Measurements from ENCODE around the gene SH3BP1. TPM values are rescaled to one million over a fixed set of nuclear protein-coding genes. Genes with fewer than 3 reads are reported as not detected.

The SH3BP1 gene
- total RNA-seq, 1 donor, result 4.7 TPM

GRCh38 chr22:37624017-37624365 lies 15.5 kb upstream of the SH3BP1 start:
- no peaks in the 10 kb centered on the region for H3K4me1 ChIP-seq (ENCODE audit: insufficient read depth, low read length)
- TF ChIP-seq, protein P1, sequence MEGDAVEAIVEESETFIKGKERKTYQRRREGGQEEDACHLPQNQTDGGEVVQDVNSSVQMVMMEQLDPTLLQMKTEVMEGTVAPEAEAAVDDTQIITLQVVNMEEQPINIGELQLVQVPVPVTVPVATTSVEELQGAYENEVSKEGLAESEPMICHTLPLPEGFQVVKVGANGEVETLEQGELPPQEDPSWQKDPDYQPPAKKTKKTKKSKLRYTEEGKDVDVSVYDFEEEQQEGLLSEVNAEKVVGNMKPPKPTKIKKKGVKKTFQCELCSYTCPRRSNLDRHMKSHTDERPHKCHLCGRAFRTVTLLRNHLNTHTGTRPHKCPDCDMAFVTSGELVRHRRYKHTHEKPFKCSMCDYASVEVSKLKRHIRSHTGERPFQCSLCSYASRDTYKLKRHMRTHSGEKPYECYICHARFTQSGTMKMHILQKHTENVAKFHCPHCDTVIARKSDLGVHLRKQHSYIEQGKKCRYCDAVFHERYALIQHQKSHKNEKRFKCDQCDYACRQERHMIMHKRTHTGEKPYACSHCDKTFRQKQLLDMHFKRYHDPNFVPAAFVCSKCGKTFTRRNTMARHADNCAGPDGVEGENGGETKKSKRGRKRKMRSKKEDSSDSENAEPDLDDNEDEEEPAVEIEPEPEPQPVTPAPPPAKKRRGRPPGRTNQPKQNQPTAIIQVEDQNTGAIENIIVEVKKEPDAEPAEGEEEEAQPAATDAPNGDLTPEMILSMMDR (IDR thresholded peaks at IDR 0.05; ENCODE audit: extremely low read depth, low read depth, low read length), result no peak
- no peaks in the 10 kb centered on the region for H3K79me2 ChIP-seq (ENCODE audit: insufficient read depth, low read length)
- DNase-seq (ENCODE audit: insufficient read length, low spot score, missing footprints), result no peak
- H3K36me3 ChIP-seq (ENCODE audit: insufficient read depth, low read length), result peaks cover 38% of the 10 kb centered on the region
- no peaks in the 10 kb centered on the region for H3K27me3 ChIP-seq (ENCODE audit: insufficient read depth, low read length)
- H3K27ac ChIP-seq (ENCODE audit: low read depth, low read length), result no peak overlapping the region
- H2AFZ ChIP-seq (ENCODE audit: low read length), result no peak overlapping the region
- no peak overlapping the region for H3K4me2 ChIP-seq (ENCODE audit: insufficient read depth, low read length)
- H3K4me3 ChIP-seq (ENCODE audit: insufficient read depth, low read length), result no peak overlapping the region
- peaks cover 4% of the 10 kb centered on the region for H4K20me1 ChIP-seq (ENCODE audit: insufficient read depth, low read length)
- H3K9me3 ChIP-seq (ENCODE audit: low read depth, low read length), result no peaks in the 10 kb centered on the region

DNA sequence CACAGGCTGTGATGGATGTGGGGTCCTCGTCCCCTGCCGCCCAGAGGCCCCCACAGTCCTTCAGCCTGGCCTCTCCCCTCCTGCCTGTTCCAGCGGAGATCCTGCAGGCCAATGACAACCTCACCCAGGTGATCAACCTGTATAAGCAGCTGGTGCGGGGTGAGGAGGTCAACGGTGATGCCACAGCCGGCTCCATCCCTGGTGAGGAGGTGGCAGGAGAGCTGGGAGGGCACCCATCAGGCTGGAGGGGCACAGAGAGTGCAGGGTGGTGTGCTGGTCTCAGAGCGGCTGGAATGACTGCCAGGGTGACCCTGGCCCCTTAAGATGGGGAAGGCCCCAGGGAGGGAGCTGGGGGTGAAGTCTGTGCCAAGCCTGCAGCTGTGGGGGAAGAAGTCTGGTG lies 14.6 kb upstream of the SH3BP1 start:
- no peak for DNase-seq (ENCODE audit: insufficient read length, low spot score, missing footprints)
- no peaks in the 10 kb centered on the region for H3K9me3 ChIP-seq (ENCODE audit: low read depth, low read length)
- no peaks in the 10 kb centered on the region for H3K4me1 ChIP-seq (ENCODE audit: insufficient read depth, low read length)
- H2AFZ ChIP-seq (ENCODE audit: low read length), result no peak overlapping the region
- no peaks in the 10 kb centered on the region for H3K79me2 ChIP-seq (ENCODE audit: insufficient read depth, low read length)
- H3K27me3 ChIP-seq (ENCODE audit: insufficient read depth, low read length), result no peaks in the 10 kb centered on the region
- TF ChIP-seq, protein P1 (IDR thresholded peaks at IDR 0.05; ENCODE audit: extremely low read depth, low read depth, low read length), result no peak
- no peak overlapping the region for H3K27ac ChIP-seq (ENCODE audit: low read depth, low read length)
- peaks cover 38% of the 10 kb centered on the region for H3K36me3 ChIP-seq (ENCODE audit: insufficient read depth, low read length)
- H4K20me1 ChIP-seq (ENCODE audit: insufficient read depth, low read length), result peaks cover 4% of the 10 kb centered on the region
- no peak overlapping the region for H3K4me3 ChIP-seq (ENCODE audit: insufficient read depth, low read length)
- H3K4me2 ChIP-seq (ENCODE audit: insufficient read depth, low read length), result no peak overlapping the region

DNA sequence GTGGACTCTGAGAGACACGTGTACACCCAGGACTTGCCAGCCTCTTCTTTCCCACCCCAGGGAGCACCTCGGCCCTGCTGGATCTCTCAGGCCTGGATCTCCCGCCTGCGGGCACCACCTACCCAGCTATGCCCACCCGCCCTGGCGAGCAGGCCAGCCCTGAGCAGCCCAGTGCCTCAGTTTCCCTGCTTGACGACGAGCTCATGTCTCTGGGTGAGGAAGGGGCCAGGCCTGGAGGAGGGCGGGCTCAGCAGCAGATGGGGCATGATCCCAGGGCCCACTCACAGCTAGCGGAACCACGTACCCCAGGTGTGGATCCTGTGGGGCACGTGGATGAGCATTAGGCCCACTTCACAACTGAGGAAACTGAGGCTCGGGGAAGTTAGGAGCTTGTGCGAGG lies 13.7 kb upstream of the SH3BP1 start:
- no peak overlapping the region for H2AFZ ChIP-seq (ENCODE audit: low read length)
- no peaks in the 10 kb centered on the region for H3K9me3 ChIP-seq (ENCODE audit: low read depth, low read length)
- H3K4me2 ChIP-seq (ENCODE audit: insufficient read depth, low read length), result no peak overlapping the region

GRCh38 chr22:37626144-37626543 lies 13.3 kb upstream of the SH3BP1 start:
- peaks cover 34% of the 10 kb centered on the region for H3K36me3 ChIP-seq (ENCODE audit: insufficient read depth, low read length)
- peaks cover 4% of the 10 kb centered on the region for H4K20me1 ChIP-seq (ENCODE audit: insufficient read depth, low read length)
- TF ChIP-seq, protein P1 (IDR thresholded peaks at IDR 0.05; ENCODE audit: extremely low read depth, low read depth, low read length), result no peak
- peak; percentile 72 for DNase-seq (ENCODE audit: insufficient read length, low spot score, missing footprints)
- no peaks in the 10 kb centered on the region for H3K9me3 ChIP-seq (ENCODE audit: low read depth, low read length)
- H3K4me3 ChIP-seq (ENCODE audit: insufficient read depth, low read length), result no peak overlapping the region
- H3K27me3 ChIP-seq (ENCODE audit: insufficient read depth, low read length), result no peaks in the 10 kb centered on the region
- no peak overlapping the region for H2AFZ ChIP-seq (ENCODE audit: low read length)
- no peak overlapping the region for H3K27ac ChIP-seq (ENCODE audit: low read depth, low read length)
- no peaks in the 10 kb centered on the region for H3K79me2 ChIP-seq (ENCODE audit: insufficient read depth, low read length)
- H3K4me2 ChIP-seq (ENCODE audit: insufficient read depth, low read length), result no peak overlapping the region
- H3K4me1 ChIP-seq (ENCODE audit: insufficient read depth, low read length), result no peaks in the 10 kb centered on the region

More for the DNA sequence above, 13.7 kb upstream of the SH3BP1 start:
- Histone ChIP-seq H3K4me1 (ENCODE audit: insufficient read depth, low read length) (no peaks in the 10 kb centered on the region), H3K36me3 (ENCODE audit: insufficient read depth, low read length) (peaks cover 37% of the 10 kb centered on the region), H3K4me3 (ENCODE audit: insufficient read depth, low read length) (no peak overlapping the region), H4K20me1 (ENCODE audit: insufficient read depth, low read length) (peaks cover 4% of the 10 kb centered on the region), H3K79me2 (ENCODE audit: insufficient read depth, low read length) (no peaks in the 10 kb centered on the region), H3K27ac (ENCODE audit: low read depth, low read length) (no peak overlapping the region), H3K27me3 (ENCODE audit: insufficient read depth, low read length) (no peaks in the 10 kb centered on the region)
- DNase-seq (ENCODE audit: insufficient read length, low spot score, missing footprints), result peak; percentile 69
- TF ChIP-seq, protein P1 (IDR thresholded peaks at IDR 0.05; ENCODE audit: extremely low read depth, low read depth, low read length), result no peak
